ENCODE data around the gene TIE1. TPM values are rescaled to one million over a fixed set of nuclear protein-coding genes. Genes with fewer than 3 reads are reported as not detected.

Gene TIE1
- total RNA-seq, 1 donor from 2014 or later: 48.5 TPM

DNA sequence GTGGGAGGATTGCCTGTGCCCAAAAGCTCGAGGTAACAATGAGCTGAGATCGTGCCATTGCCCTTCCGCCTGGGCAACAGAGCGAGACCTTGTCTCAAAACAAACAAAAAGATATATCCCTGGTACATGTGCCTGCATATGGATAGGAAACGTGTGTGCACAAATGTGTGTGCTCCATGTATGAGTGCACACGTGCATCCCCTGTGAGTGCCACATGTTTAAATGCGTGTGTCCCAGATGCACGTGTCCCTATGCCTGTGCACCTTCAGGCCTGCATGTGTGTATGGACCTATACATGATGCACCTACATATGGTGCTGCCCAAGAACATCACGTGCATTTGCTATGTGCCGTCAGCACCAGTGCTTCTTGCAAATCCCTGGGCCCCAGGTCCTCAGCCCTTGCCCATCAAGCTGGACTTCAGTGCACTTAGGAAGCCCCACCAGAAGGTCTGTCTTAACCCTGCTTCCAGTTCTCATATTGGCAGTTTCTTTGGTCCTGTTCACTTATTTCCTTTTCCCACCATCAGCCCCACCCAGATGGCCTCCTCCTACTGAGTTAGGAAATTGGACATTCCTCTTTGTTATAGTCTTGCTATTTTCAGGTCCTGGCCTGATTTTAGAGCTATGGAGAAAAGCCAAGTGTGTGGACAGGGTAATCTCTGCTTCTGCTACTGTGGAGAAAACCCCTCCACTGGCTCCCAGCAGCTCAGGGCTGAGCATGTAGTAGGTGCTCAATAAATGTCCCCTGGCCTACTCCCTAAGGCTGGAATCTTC lies 15.4 kb downstream of the TIE1 start:
- DNase-seq: no peak
- no peaks in the 10 kb centered on the region for H3K4me1 ChIP-seq
- intact Hi-C loops (cut with DNase I): no loop called here

DNA sequence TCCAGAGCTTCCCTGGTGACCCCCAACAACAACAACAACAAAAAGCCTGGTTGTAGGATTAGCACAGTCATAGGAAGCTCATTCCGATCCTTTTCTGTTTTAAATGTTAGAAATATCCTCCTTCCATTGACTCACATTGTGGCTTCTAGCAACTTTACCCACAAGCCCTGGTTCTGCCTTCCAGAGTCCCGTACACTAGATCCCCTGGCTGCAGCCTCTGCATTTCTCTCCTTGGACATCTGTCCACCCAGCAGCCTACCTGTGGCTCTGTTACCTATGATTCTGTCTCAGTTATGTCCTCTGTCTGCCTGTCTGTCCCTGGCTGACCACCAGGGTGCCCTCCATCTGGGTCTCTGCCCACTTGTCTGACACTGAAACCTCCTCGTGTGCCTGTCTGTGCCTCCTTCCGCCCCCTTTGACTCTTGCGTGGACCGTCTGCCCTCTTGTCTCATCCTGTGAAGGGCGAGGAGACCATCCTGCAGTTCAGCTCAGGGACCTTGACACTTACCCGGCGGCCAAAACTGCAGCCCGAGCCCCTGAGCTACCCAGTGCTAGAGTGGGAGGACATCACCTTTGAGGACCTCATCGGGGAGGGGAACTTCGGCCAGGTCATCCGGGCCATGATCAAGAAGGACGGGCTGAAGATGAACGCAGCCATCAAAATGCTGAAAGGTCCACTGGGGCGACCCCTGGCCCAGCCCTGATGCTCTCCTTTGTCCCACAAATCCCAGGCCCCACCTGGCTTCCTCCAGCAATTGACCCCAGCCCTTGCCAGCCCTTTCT lies 16.1 kb downstream of the TIE1 start:
- DNase-seq: no peak
- Histone ChIP-seq H3K36me3 (peaks cover 21% of the 10 kb centered on the region), H3K4me3 (no peak overlapping the region), H3K27me3 (ENCODE audit: low read depth) (no peaks in the 10 kb centered on the region), H3K27ac (no peak overlapping the region), H3K9me3 (no peaks in the 10 kb centered on the region), H3K4me1 (no peaks in the 10 kb centered on the region)
- no peak for ATAC-seq
- intact Hi-C loops (cut with DNase I): no loop called here
- TF ChIP-seq, protein P1, sequence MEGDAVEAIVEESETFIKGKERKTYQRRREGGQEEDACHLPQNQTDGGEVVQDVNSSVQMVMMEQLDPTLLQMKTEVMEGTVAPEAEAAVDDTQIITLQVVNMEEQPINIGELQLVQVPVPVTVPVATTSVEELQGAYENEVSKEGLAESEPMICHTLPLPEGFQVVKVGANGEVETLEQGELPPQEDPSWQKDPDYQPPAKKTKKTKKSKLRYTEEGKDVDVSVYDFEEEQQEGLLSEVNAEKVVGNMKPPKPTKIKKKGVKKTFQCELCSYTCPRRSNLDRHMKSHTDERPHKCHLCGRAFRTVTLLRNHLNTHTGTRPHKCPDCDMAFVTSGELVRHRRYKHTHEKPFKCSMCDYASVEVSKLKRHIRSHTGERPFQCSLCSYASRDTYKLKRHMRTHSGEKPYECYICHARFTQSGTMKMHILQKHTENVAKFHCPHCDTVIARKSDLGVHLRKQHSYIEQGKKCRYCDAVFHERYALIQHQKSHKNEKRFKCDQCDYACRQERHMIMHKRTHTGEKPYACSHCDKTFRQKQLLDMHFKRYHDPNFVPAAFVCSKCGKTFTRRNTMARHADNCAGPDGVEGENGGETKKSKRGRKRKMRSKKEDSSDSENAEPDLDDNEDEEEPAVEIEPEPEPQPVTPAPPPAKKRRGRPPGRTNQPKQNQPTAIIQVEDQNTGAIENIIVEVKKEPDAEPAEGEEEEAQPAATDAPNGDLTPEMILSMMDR (IDR thresholded peaks at IDR 0.05): peak; percentile 9

More for the DNA sequence above, 15.4 kb downstream of the TIE1 start:
- H3K36me3 ChIP-seq: peaks cover 16% of the 10 kb centered on the region
- H3K4me3 ChIP-seq: no peak overlapping the region
- TF ChIP-seq, protein P1 (IDR thresholded peaks at IDR 0.05): no peak
- no peak for ATAC-seq
- no peak overlapping the region for H3K27ac ChIP-seq
- no peaks in the 10 kb centered on the region for H3K9me3 ChIP-seq
- no peaks in the 10 kb centered on the region for H3K27me3 ChIP-seq (ENCODE audit: low read depth)

DNA sequence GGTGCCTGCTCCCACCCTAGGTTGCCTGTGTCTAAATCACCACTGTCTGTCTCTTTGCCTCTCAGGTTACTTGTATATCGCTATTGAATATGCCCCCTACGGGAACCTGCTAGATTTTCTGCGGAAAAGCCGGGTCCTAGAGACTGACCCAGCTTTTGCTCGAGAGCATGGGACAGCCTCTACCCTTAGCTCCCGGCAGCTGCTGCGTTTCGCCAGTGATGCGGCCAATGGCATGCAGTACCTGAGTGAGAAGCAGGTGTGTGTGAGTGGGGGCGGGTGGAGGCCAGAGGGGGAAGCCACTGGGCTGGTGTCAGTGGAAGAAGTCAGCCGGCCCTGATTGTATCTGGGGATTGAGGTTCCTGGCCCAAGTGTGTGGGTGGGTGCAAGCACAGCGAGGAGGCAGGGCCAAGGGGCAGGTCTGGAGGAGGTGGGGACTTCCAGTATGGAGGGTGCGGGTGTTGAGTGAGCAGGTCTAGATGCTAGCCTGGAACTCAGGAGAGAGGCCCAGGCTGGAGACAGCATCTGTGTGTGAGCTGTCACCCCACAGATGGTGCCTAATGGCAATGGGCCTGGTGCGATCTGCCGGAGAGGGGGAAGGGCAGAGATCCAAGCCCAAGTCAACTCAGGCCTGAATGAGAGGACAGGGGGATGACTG lies 17.2 kb downstream of the TIE1 start:
- no peak overlapping the region for H3K27ac ChIP-seq
- intact Hi-C loops (cut with DNase I): no loop called here
- no peaks in the 10 kb centered on the region for H3K9me3 ChIP-seq
- H3K4me1 ChIP-seq: no peaks in the 10 kb centered on the region
- no peak overlapping the region for H3K4me3 ChIP-seq
- TF ChIP-seq, protein P1 (IDR thresholded peaks at IDR 0.05): no peak
- peaks cover 14% of the 10 kb centered on the region for H3K36me3 ChIP-seq
- no peaks in the 10 kb centered on the region for H3K27me3 ChIP-seq (ENCODE audit: low read depth)
- ATAC-seq (peak in 1 of 2 donors; percentile 26), DNase-seq (no peak)

DNA sequence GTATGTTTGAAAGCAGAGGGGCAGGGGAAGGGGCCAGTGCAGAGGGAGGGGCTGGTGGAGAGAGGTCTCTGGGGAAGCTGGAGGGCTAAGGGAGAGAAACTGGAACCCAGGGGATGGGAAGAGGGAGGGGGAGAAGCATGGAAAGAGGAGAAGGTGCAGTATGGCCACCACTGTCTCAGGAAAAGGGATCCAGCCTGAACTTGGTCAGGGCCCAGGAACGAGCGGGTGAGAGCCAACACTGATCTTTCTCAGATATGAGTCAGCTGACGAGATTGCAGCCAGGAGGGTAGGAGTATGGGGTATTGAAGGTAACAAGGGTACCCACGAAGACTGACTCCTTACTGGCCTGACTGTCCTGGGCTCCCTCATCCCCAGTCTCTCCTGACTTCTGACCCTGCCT lies 18.0 kb downstream of the TIE1 start:
- Histone ChIP-seq H3K9me3 (no peaks in the 10 kb centered on the region), H3K4me1 (no peaks in the 10 kb centered on the region), H3K27me3 (ENCODE audit: low read depth) (no peaks in the 10 kb centered on the region), H3K27ac (no peak overlapping the region), H3K36me3 (peaks cover 14% of the 10 kb centered on the region), H3K4me3 (no peak overlapping the region)
- DNase-seq: no peak
- TF ChIP-seq, protein P1 (IDR thresholded peaks at IDR 0.05): no peak
- intact Hi-C loops (cut with DNase I): no loop called here
- ATAC-seq: no peak

DNA sequence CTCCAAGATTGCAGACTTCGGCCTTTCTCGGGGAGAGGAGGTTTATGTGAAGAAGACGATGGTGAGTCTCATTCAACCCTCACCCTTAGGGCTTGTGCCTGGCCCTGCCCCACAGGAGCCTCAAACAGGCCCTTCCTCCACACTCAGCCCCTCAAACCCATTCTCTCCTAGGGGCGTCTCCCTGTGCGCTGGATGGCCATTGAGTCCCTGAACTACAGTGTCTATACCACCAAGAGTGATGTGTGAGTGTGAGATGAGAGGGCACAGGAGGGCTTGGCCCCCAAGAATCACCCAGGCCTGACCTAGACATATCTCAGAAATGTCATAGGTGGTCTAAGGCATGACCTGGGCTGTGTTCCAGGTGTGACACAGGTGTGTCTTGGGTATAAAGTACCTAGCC lies 18.5 kb downstream of the TIE1 start:
- ATAC-seq: no peak
- Histone ChIP-seq H3K4me3 (no peak overlapping the region), H3K4me1 (no peaks in the 10 kb centered on the region), H3K9me3 (no peaks in the 10 kb centered on the region), H3K27me3 (ENCODE audit: low read depth) (no peaks in the 10 kb centered on the region), H3K36me3 (peaks cover 14% of the 10 kb centered on the region), H3K27ac (no peak overlapping the region)
- intact Hi-C loops (cut with DNase I): no loop called here
- TF ChIP-seq, protein P1 (IDR thresholded peaks at IDR 0.05): no peak
- DNase-seq: no peak
